OCI-LY3 (cell line): ENCODE data around the gene PHF13.

ENCODE experiments used
- CTCF ChIP-seq: fragments of 200-600, 300-600 bp; sonication (generic); IDR thresholded peaks from 2 replicates; pipeline ENCODE4 v1.5.1; 2014; ENCODE audit warnings: antibody characterized with exemption, low read length, low read depth
- EZH2phosphoT487 ChIP-seq: fragments of 200-600 bp; shearing (Covaris generic); IDR thresholded peaks from 2 replicates; pipeline ENCODE4 v1.6.1; 2018; ENCODE audit warnings: antibody characterized with exemption, mixed run types, low read depth

GRCh38 chr1:6570987-6571386 lies 42.5 kb upstream of the PHF13 start:
- TF ChIP-seq CTCF, result no peak
- TF ChIP-seq EZH2phosphoT487, result no peak
